Activated CD8-positive, alpha-beta memory T cell treated with anti-CD3 and anti-CD28 coated beads for 24 hours (primary cell): ENCODE data around the gene DCUN1D2.

Experiments
- DNase-seq: peaks from one replicate; pipeline ENCODE4 v3.0.0-alpha.2; 2020

DCUN1D2 gene

GRCh38 chr13:113420833-113421600 lies 69.5 kb downstream of the DCUN1D2 start:
- DNase-seq = no peak

GRCh38 chr13:113420232-113420631 lies 70.3 kb downstream of the DCUN1D2 start:
- DNase-seq = no peak

- no peak for DNase-seq
These were observed 70.8 kb downstream of the DCUN1D2 start for GRCh38 chr13:113419531-113420193.

GRCh38 chr13:113418722-113419049 lies 71.8 kb downstream of the DCUN1D2 start:
- DNase-seq = no peak

- no peak for DNase-seq
These were observed 72.4 kb downstream of the DCUN1D2 start for GRCh38 chr13:113417836-113418721.

GRCh38 chr13:113417008-113417751 lies 73.3 kb downstream of the DCUN1D2 start:
- no peak for DNase-seq

GRCh38 chr13:113415825-113416224 lies 74.7 kb downstream of the DCUN1D2 start:
- no peak for DNase-seq

GRCh38 chr13:113415032-113415431 lies 75.5 kb downstream of the DCUN1D2 start:
- DNase-seq = no peak

- DNase-seq = no peak
These were observed 76.2 kb downstream of the DCUN1D2 start for GRCh38 chr13:113414335-113414734.

- no peak for DNase-seq
These were observed 76.6 kb downstream of the DCUN1D2 start for GRCh38 chr13:113413898-113414282.

GRCh38 chr13:113413178-113413897 lies 77.2 kb downstream of the DCUN1D2 start:
- DNase-seq = no peak

GRCh38 chr13:113412440-113412839 lies 78.1 kb downstream of the DCUN1D2 start:
- no peak for DNase-seq

- DNase-seq = no peak
These were observed 79.1 kb downstream of the DCUN1D2 start for GRCh38 chr13:113411216-113412023.

GRCh38 chr13:113410472-113411201 lies 79.9 kb downstream of the DCUN1D2 start:
- no peak for DNase-seq

- DNase-seq = no peak
These were observed 81.9 kb downstream of the DCUN1D2 start for GRCh38 chr13:113408562-113408961.

- DNase-seq = no peak
These were observed 82.7 kb downstream of the DCUN1D2 start for GRCh38 chr13:113407531-113408393.

GRCh38 chr13:113407103-113407530 lies 83.4 kb downstream of the DCUN1D2 start:
- no peak for DNase-seq

GRCh38 chr13:113406321-113407102 lies 84.0 kb downstream of the DCUN1D2 start:
- DNase-seq = no peak
